ENCODE results near the gene C18orf63. TPM values are rescaled to one million over a fixed set of nuclear protein-coding genes. Genes with fewer than 3 reads are reported as not detected.
A peak's percentile ranks its signal among the peaks of the same experiment; 100 is the strongest.

Gene C18orf63
- total RNA-seq, 2 donors from 2014 or later, result not detected

DNA sequence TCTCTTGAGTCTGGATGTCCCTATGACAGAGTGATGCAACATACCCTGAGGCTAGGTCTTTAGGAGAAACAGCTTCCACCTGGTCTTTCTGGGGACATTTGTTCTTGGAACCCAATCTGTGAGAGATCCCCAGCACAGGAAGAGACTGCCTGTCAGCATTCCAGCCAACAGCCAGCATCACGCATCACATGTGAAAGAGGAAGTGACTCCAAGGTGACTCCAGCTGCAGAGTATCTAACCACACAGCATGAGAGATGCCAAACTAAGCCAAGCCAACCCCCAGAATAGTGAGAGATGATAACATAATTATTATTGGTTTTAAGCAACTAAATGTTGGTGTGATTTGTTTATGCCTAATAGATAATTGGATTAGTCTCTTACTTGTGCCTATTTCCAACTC lies 35.7 kb downstream of the C18orf63 start:
- Histone ChIP-seq H3K36me3 (no peaks in the 10 kb centered on the region), H3K4me3 (no peak overlapping the region), H3K27me3 (no peaks in the 10 kb centered on the region), H3K9ac (ENCODE audit: low read depth in 2 of 2, low read length in 2 of 2) (no peak overlapping the region), H3K4me1 (no peaks in the 10 kb centered on the region), H3K9me3 (no peaks in the 10 kb centered on the region), H3K27ac (no peak overlapping the region)
- intact Hi-C loops (cut with DNase I), result no loop called here
- DNase-seq, result no peak
- TF ChIP-seq, protein P1, sequence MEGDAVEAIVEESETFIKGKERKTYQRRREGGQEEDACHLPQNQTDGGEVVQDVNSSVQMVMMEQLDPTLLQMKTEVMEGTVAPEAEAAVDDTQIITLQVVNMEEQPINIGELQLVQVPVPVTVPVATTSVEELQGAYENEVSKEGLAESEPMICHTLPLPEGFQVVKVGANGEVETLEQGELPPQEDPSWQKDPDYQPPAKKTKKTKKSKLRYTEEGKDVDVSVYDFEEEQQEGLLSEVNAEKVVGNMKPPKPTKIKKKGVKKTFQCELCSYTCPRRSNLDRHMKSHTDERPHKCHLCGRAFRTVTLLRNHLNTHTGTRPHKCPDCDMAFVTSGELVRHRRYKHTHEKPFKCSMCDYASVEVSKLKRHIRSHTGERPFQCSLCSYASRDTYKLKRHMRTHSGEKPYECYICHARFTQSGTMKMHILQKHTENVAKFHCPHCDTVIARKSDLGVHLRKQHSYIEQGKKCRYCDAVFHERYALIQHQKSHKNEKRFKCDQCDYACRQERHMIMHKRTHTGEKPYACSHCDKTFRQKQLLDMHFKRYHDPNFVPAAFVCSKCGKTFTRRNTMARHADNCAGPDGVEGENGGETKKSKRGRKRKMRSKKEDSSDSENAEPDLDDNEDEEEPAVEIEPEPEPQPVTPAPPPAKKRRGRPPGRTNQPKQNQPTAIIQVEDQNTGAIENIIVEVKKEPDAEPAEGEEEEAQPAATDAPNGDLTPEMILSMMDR (IDR thresholded peaks at IDR 0.05), result no peak

DNA sequence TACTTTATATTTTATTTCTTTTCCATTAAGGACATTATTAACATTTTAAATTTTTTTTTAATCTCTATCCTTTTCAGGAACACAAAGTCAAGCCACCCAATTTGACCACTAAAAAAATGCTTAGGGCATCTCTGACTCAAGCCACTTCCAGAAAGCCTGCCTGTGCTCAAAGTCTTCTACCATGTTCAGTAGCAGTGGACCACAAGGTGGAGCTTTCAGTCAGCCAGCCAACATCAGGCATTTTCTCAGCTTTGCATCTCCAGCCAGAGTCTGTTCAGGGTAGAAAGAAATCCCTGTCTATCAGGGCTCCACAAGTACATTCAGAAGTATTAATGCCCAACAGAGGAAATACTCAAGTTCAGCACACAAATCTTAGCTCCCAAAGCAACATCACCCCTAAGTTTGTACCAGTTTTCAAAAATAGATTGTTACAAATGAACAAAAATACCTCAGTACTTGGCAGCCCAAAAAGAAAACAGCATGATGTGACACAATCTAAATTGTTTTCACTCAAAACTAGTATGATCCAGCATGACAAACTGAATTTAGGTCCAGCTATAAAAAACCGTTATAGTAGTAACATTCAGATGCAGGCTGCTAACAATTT lies 37.6 kb downstream of the C18orf63 start:
- H3K36me3 ChIP-seq, result no peaks in the 10 kb centered on the region
- H3K27ac ChIP-seq, result no peak overlapping the region
- H3K27me3 ChIP-seq, result no peaks in the 10 kb centered on the region
- DNase-seq, result peak; percentile 69
- no peaks in the 10 kb centered on the region for H3K9me3 ChIP-seq
- H3K4me1 ChIP-seq, result no peaks in the 10 kb centered on the region
- no peak overlapping the region for H3K4me3 ChIP-seq
- intact Hi-C loops (cut with DNase I), result loop anchor here (1.0 to 2.0 kb wide), 2 partner anchors 140 to 200 kb away; no protein-coding TSS in a partner anchor
- no peak overlapping the region for H3K9ac ChIP-seq (ENCODE audit: low read depth in 2 of 2, low read length in 2 of 2)
- TF ChIP-seq, protein P1 (IDR thresholded peaks at IDR 0.05), result peak; percentile 67

DNA sequence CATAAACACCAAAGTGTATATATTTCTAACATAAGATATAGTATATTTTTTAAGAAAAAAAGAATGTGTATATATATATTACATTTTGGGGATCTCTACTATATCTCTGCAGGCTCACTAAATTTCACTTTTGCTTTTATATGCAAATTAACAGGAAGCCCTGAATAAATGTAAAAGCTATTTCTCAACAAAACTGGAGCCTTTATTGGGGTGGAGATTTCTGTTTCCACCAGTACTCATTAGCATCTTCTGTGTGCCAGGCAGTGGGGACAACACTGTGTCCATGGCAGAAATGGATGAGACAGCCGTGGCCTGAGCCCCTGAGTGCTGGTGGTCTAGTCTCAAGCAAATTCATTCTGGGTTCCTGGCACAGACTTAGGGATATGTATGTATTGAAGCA lies 41.3 kb downstream of the C18orf63 start:
- no peak overlapping the region for H3K4me3 ChIP-seq
- H3K9ac ChIP-seq (ENCODE audit: low read depth in 2 of 2, low read length in 2 of 2), result no peak overlapping the region
- TF ChIP-seq, protein P1 (IDR thresholded peaks at IDR 0.05), result no peak
- no peak overlapping the region for H3K27ac ChIP-seq
- no peaks in the 10 kb centered on the region for H3K9me3 ChIP-seq
- no peaks in the 10 kb centered on the region for H3K36me3 ChIP-seq
- DNase-seq, result no peak
- intact Hi-C loops (cut with DNase I), result no loop called here
- no peaks in the 10 kb centered on the region for H3K4me1 ChIP-seq
- no peaks in the 10 kb centered on the region for H3K27me3 ChIP-seq

DNA sequence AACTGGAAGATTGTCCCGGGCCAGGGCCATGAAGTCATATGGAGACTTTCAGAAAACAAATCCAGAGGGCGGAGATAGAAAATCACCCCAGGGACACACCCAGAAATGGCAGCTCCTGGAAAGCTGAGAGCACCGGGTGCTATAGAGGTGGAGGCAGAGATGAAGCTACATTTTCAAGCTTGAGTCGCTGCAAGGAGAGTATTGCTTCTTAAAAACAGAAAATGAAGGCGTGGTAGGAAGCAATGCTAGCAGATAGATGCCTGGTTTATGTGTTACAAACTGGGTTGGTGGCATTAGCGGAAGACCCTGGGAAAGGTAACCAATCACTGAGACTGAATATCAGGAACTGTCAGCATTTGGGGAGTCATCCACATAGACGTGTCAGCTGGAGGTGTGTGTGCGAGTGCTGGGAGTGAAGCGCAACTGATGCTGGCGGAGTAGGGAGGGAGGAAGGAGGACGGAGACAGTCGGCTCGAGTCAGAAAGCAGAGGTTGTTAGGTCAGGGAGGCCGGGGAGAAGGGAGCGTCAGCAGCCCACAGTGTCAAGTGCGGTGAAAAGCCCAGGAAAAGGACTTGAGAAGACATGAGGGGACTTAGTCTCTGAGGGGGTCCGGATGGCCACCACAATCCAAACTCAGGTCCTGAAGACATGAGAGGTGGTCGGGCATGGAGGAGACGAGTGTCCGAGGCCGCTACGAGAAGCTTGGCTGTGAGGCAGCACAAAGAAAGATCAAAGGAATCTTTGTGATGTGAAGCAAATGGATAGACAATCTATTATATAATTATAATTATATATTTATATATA lies 45.4 kb downstream of the C18orf63 start:
- Histone ChIP-seq H3K4me3 (no peak overlapping the region), H3K27me3 (no peaks in the 10 kb centered on the region), H3K9me3 (no peaks in the 10 kb centered on the region), H3K9ac (ENCODE audit: low read depth in 2 of 2, low read length in 2 of 2) (no peak overlapping the region), H3K4me1 (no peaks in the 10 kb centered on the region), H3K27ac (no peak overlapping the region), H3K36me3 (no peaks in the 10 kb centered on the region)
- TF ChIP-seq, protein P1 (IDR thresholded peaks at IDR 0.05), result no peak
- intact Hi-C loops (cut with DNase I), result no loop called here
- no peak for DNase-seq

DNA sequence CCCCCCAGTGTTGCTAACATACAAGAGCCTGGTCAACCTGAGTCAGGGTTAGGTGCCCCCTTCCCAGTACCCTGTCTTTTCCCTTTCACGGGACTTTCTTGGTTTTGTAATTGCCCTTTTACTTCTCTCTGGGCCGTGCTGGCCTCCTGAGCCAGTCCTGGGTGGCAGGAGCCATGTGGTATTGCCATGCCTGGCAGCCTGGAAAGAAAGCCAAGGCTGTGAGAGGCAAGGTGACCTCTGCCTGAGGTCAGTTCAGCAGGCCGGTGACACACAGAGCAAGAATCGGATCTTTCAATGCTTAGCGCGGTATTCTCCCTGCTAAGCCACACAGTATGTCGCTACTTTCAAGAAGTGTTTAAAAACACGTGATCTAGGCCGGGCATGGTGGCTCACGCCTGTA lies 52.3 kb downstream of the C18orf63 start:
- Histone ChIP-seq H3K27me3 (no peaks in the 10 kb centered on the region), H3K36me3 (no peaks in the 10 kb centered on the region), H3K27ac (no peak overlapping the region), H3K4me1 (no peaks in the 10 kb centered on the region), H3K9ac (ENCODE audit: low read depth in 2 of 2, low read length in 2 of 2) (no peak overlapping the region), H3K9me3 (no peaks in the 10 kb centered on the region), H3K4me3 (no peak overlapping the region)
- intact Hi-C loops (cut with DNase I), result no loop called here
- TF ChIP-seq, protein P1 (IDR thresholded peaks at IDR 0.05), result no peak
- DNase-seq, result no peak

Measured in colonic mucosa (tissue), 4 donors.